Mammary epithelial cell (primary cell): Measurements from ENCODE around the gene KIRREL3.

Source experiments
- CTCF ChIP-seq, 2 donors: IDR thresholded peaks in 1 of 2; conservative IDR thresholded peaks in 1 of 2; 2 replicates each; pipeline ENCODE4 v1.5.1; 2011 to 2012; ENCODE audit warnings: inconsistent platforms in 2 of 2, low read length in 2 of 2, mild to moderate bottlenecking in 2 of 2, control low read depth in 1 of 2, low read depth in 1 of 2; ENCODE audit not compliant: insufficient read depth in 1 of 2; ENCODE audit errors: extremely low read depth in 1 of 2
- EZH2 ChIP-seq: IDR thresholded peaks from 2 replicates; pipeline ENCODE4 v1.6.1; 2012; ENCODE audit warnings: low read length, inconsistent platforms, borderline replicate concordance

GRCh38 chr11:126999366-126999765, 1.2 kb downstream of the KIRREL3 start:
- TF ChIP-seq CTCF (conservative IDR thresholded peaks at IDR 0.05 in 1 of 2, IDR thresholded peaks at IDR 0.05 in 1 of 2; ENCODE audit: extremely low read depth in 1 of 2, insufficient read depth in 1 of 2, low read depth in 1 of 2, low read length in 2 of 2) (no peak), EZH2 (no peak)
